ENCODE results near the gene SCN4A. TPM values are rescaled to one million over a fixed set of nuclear protein-coding genes. Genes with fewer than 3 reads are reported as not detected.

The SCN4A gene
- total and polyA plus RNA-seq, 2 of the 13 experiments (the other 11 are each of a cell fraction or from before 2014, with no cell fraction given): 0.02 to 0.03 TPM

- TF ChIP-seq HOMEZ (CRISPR knock-in tag; IDR thresholded peaks at IDR 0.05; ENCODE audit: low read depth) (no peak), KLF6 (CRISPR knock-in tag; IDR thresholded peaks at IDR 0.05) (no peak), PPARG (CRISPR knock-in tag; conservative IDR thresholded peaks at IDR 0.05) (no peak), GTF2F1 (IDR thresholded peaks at IDR 0.05; ENCODE audit: low read length) (no peak), REXO4 (CRISPR knock-in tag; IDR thresholded peaks at IDR 0.05; ENCODE audit: borderline replicate concordance) (no peak), ZNF639 (CRISPR knock-in tag; conservative IDR thresholded peaks at IDR 0.05) (no peak), TRIM24 (CRISPR knock-in tag; IDR thresholded peaks at IDR 0.05) (no peak), ZBTB25 (CRISPR knock-in tag; IDR thresholded peaks at IDR 0.05) (no peak; the same call in 1 of the 2 replicates), ZNF251 (CRISPR knock-in tag; IDR thresholded peaks at IDR 0.05) (no peak), ZNF503 (CRISPR knock-in tag; IDR thresholded peaks at IDR 0.05) (no peak), ZFP36L2 (CRISPR knock-in tag; IDR thresholded peaks at IDR 0.05) (no peak), ZNF556 (CRISPR knock-in tag; IDR thresholded peaks at IDR 0.05; ENCODE audit: borderline replicate concordance) (no peak), LRRFIP1 (CRISPR knock-in tag; conservative IDR thresholded peaks at IDR 0.05) (no peak), ZNF501 (CRISPR knock-in tag; IDR thresholded peaks at IDR 0.05) (peak; percentile 77), FOXM1 (CRISPR knock-in tag; IDR thresholded peaks at IDR 0.05) (no peak), REL (CRISPR knock-in tag; conservative IDR thresholded peaks at IDR 0.05) (no peak), MYC (CRISPR knock-in tag; IDR thresholded peaks at IDR 0.05; ENCODE audit: borderline replicate concordance) (peak; percentile 10; the same call in 1 of the 2 replicates), CEBPG (CRISPR knock-in tag; IDR thresholded peaks at IDR 0.05) (no peak), GRHL1 (CRISPR knock-in tag; conservative IDR thresholded peaks at IDR 0.05) (no peak), HHEX (CRISPR knock-in tag; IDR thresholded peaks at IDR 0.05) (no peak), ZNF724P (CRISPR knock-in tag; IDR thresholded peaks at IDR 0.05; ENCODE audit: borderline replicate concordance) (no peak)
Measured at GRCh38 chr17:63998050-63998720, 25.5 kb upstream of the SCN4A start, which contains the start of gene PRR29 (continued).

Data from HepG2 (cell line).